Activated naive CD8-positive, alpha-beta T cell treated with anti-CD3 and anti-CD28 coated beads, Interleukin-2, amount 10 ng/mL, durations not matched to agents 7 days and 5 days (primary cell): Measurements from ENCODE around the gene CD72. TPM values are rescaled to one million over a fixed set of nuclear protein-coding genes. Genes with fewer than 3 reads are reported as not detected.
"Not testable (repeated sequence)": the region's sequence is repeated elsewhere in the genome, so short reads cannot be mapped to it uniquely, and the experiment has no call there.

Experiments used
- ATAC-seq: fragments of 150-1000 bp; cut with Tn5 transposase; one replicate; pipeline ENCODE4 v1.10.0; 2021; ENCODE audit warnings: low read depth, moderate library complexity
- POLR2A ChIA-PET: fragments of 350-600 bp; sonication (Branson Sonifier 250); formaldehyde crosslinking; loops from one replicate; lab custom pipeline; 2021; ENCODE audit warnings: antibody characterized with exemption; lab: Charles Lee
- DNase-seq: peaks from one replicate; pipeline ENCODE4 v3.0.0; 2021
- H3K27ac Mint-ChIP-seq: one replicate; pipeline ENCODE4 v1.8.0; 2022; ENCODE audit warnings: mild to moderate bottlenecking, mixed read lengths
- H3K27me3 Mint-ChIP-seq: one replicate; pipeline ENCODE4 v1.8.0; 2022; ENCODE audit warnings: mild to moderate bottlenecking, moderate library complexity, mixed read lengths
- H3K36me3 Mint-ChIP-seq: one replicate; pipeline ENCODE4 v1.8.0; 2021; ENCODE audit warnings: mild to moderate bottlenecking, mixed read lengths
- H3K4me1 Mint-ChIP-seq: one replicate; pipeline ENCODE4 v1.8.0; 2021; ENCODE audit warnings: mixed read lengths
- H3K4me3 Mint-ChIP-seq: one replicate; pipeline ENCODE4 v1.8.0; 2022; ENCODE audit warnings: mild to moderate bottlenecking, moderate library complexity, mixed read lengths
- H3K9me3 Mint-ChIP-seq: one replicate; pipeline ENCODE4 v1.8.0; 2021; ENCODE audit warnings: mixed read lengths
- total RNA-seq, 2 experiments: library from RNA; stranded (reverse); gene quantifications; one replicate each; pipeline ENCODE4 v1.2.3, GENCODE V29; 2021

The CD72 gene
- total RNA-seq, 2 experiments from 2014 or later = 15.3 to 18.4 TPM

DNA sequence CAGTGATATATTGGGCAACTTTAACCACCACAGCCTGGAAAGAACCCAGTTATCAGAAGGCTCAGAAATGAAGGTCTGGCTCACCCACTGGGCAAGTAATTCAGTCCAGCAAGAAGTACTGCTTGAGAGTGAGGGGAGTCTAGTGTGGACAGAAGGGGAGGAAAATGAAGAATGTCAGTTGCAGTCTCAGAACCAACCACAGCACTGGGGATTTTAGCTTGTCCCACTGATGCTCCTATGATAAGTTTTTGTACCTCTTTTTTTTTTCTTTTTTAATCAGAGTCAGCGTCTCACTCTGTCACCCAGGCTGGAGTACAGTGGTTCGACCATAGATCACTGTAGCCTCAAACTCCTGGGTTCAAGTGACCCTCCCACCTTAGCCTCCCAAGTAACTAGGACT lies 9.4 kb upstream of the CD72 start:
- ATAC-seq = no peak
- no peak overlapping the region for H3K4me3 Mint-ChIP-seq
- no peaks in the 10 kb centered on the region for H3K27me3 Mint-ChIP-seq

DNA sequence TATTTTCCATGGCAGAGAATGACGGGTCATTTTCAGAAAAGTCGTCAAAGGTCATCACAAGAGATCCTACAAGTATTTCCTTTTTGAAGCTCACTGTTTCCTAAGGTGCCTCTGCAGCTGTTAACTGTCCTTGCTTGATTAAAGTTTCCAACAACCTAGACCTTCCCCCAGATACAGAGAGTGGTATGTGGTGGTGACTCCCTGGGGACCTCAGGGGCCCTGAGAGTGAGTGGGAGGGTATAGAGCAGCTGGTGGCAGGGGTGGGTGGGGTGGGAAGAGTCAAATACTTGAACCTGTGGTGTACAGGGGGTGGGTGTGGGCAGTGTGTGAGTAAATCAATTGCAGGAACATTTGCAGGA lies 1.6 kb upstream of the CD72 start:
- DNase-seq (no peak), ATAC-seq (peak; percentile 37)
- no peaks in the 10 kb centered on the region for H3K27me3 Mint-ChIP-seq
- H3K4me3 Mint-ChIP-seq = peak overlapping the region; percentile 88
- peaks cover 57% of the 10 kb centered on the region for H3K4me1 Mint-ChIP-seq
- POLR2A ChIA-PET = interaction anchor here (0.9 to 9.6 kb wide), 14 partner anchors 9 to 130 kb away, joined by 3 to 166 read pairs (median 10); partner anchors contain the start of genes ARHGEF39, CCDC107, CREB3 and GBA2
- H3K27ac Mint-ChIP-seq = peak overlapping the region; percentile 96
- peaks cover 9% of the 10 kb centered on the region for H3K36me3 Mint-ChIP-seq
- H3K9me3 Mint-ChIP-seq = no peaks in the 10 kb centered on the region

More for the DNA sequence above, 9.4 kb upstream of the CD72 start:
- Mint-ChIP-seq H3K36me3 (peaks cover 4% of the 10 kb centered on the region), H3K4me1 (peaks cover 11% of the 10 kb centered on the region), H3K27ac (no peak overlapping the region), H3K9me3 (no peaks in the 10 kb centered on the region)
- POLR2A ChIA-PET = interaction anchor here (1.2 to 2.5 kb wide), 2 partner anchors 8 to 30 kb away, joined by 3 to 14 read pairs; partner anchors contain the start of gene RMRP
- no peak for DNase-seq

DNA sequence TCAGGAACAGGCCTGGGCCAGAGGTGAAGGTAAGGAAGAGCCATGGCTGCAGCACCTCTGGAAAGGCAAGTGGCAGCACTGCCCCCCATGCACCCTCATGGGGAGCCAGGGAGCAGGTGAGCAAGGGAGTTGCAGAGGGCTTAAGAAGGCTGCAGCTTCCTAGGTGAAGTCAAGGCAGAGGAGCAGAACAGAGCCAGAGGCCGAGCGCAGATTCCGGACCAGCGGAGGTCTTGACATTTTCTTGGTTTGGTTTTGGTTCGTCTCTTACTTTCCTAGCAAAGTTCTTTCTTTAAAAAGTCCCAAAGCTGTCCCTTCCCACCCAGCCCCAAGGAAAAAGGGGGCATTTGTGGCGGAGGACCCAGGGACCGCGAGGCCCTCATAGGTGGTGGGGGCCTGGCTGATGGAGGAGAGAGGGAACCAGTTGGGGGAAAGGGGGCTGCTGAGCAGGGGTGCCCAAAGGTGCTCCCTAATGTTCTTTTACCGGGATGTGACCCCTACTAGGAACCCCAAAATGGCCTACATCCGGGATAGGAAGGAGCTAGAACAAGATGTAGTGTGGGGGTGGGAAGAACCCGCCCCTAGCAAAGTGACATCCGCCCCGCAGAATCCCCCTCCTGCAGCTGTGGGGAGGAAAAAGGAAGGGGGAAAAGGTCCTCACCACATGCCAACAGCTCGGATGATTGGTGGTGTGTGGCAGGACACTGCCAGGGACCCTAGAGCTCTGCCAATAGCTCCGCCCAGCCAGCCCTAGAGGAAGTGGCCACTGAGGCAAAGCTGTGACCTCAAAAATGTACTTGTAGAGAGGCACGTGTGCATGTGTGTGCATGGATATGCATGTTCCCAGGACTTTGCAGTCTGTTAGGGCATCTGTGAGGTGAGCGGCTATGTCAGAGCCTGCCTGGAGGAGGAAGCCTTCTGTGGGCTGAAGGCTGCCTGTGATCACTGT lies 914 bp upstream of the CD72 start:
- POLR2A ChIA-PET = interaction anchor here (0.9 to 9.6 kb wide), 14 partner anchors 9 to 130 kb away, joined by 3 to 166 read pairs (median 10); partner anchors contain the start of genes ARHGEF39, CCDC107, CREB3 and GBA2
- H3K9me3 Mint-ChIP-seq = no peaks in the 10 kb centered on the region
- H3K4me3 Mint-ChIP-seq = peak overlapping the region; percentile 88
- H3K27ac Mint-ChIP-seq = peak overlapping the region; percentile 96
- peaks cover 14% of the 10 kb centered on the region for H3K36me3 Mint-ChIP-seq
- H3K4me1 Mint-ChIP-seq = peaks cover 57% of the 10 kb centered on the region
- H3K27me3 Mint-ChIP-seq = no peaks in the 10 kb centered on the region
- peak; percentile 73 for DNase-seq
- peak; percentile 78 for ATAC-seq

DNA sequence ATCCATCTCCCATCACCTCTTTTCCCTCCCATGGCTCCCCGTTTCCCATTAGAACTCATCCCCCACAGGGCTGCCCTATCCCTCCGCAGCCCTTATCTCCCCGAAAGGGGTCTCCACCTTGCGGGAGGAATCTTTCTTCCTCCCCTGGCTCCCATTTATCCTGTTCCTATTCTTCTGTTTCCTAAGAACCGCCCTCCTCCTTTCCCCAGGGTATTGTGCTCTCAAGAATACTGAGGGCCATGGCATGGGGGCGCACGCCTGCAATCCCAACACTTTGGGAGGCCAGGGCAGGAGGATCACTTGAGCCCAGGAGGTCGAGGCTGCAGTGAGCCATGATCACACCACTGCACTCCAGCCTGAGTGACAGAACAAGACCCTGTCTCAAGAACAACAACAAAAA lies 665 bp downstream of the CD72 start:
- Mint-ChIP-seq H3K36me3 (peaks cover 22% of the 10 kb centered on the region), H3K27me3 (no peaks in the 10 kb centered on the region), H3K27ac (peak overlapping the region; percentile 96), H3K9me3 (no peaks in the 10 kb centered on the region), H3K4me3 (peak overlapping the region; percentile 88), H3K4me1 (peaks cover 57% of the 10 kb centered on the region)
- ATAC-seq = no peak
- POLR2A ChIA-PET = interaction anchor here (0.9 to 9.6 kb wide), 16 partner anchors 9 to 980 kb away, joined by 3 to 166 read pairs (median 4); partner anchors contain the start of genes ARHGEF39, CCDC107, CREB3 and RMRP
- DNase-seq = no peak

DNA sequence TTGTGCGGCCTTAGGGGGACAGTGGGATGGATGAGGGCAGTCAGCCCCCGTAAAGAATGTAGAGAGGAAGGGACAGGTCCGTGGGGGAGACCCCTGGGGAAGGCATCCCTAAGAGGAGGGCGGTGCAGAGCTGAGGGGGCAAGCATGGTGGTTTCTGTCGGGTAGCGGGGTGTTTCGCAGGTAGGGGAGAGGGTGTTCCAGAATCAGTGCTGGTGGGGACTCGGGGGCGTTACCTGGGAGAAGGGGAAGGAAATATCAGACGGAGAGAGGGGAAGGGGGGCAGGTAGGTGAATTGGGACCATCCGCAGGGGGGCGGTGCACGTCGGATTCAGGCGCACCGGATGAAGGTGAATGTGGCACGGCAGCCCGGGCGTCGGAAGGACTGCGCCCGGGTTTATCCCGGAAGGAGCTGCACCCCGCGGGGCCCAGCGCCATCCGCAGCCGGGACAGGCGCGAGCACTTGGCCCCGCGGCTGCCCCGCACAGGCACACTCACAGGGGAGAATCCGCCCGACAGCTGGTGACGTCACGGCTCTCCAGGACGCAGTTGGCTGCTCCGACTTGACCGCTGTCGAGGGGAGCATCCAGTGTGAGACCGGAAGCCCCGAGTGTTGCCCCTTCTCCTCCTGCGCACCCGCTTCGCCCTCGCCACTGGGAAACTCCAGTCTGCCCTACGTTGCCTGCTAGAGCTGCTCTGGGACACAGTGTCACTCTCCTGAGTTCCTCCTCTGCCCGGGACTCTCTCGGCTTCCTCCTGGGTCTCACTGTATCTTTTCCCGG lies 1.3 kb downstream of the CD72 start:
- H3K27me3 Mint-ChIP-seq = no peaks in the 10 kb centered on the region
- DNase-seq (peak; percentile 79), ATAC-seq (peak; percentile 62)
- H3K9me3 Mint-ChIP-seq = no peaks in the 10 kb centered on the region
- peak overlapping the region; percentile 96 for H3K27ac Mint-ChIP-seq
- POLR2A ChIA-PET = interaction anchor here (0.9 to 9.6 kb wide), 16 partner anchors 9 to 979 kb away, joined by 3 to 166 read pairs (median 4); partner anchors contain the start of genes ARHGEF39, CCDC107, CREB3 and RMRP
- peaks cover 24% of the 10 kb centered on the region for H3K36me3 Mint-ChIP-seq
- peak overlapping the region; percentile 88 for H3K4me3 Mint-ChIP-seq
- H3K4me1 Mint-ChIP-seq = peaks cover 52% of the 10 kb centered on the region

DNA sequence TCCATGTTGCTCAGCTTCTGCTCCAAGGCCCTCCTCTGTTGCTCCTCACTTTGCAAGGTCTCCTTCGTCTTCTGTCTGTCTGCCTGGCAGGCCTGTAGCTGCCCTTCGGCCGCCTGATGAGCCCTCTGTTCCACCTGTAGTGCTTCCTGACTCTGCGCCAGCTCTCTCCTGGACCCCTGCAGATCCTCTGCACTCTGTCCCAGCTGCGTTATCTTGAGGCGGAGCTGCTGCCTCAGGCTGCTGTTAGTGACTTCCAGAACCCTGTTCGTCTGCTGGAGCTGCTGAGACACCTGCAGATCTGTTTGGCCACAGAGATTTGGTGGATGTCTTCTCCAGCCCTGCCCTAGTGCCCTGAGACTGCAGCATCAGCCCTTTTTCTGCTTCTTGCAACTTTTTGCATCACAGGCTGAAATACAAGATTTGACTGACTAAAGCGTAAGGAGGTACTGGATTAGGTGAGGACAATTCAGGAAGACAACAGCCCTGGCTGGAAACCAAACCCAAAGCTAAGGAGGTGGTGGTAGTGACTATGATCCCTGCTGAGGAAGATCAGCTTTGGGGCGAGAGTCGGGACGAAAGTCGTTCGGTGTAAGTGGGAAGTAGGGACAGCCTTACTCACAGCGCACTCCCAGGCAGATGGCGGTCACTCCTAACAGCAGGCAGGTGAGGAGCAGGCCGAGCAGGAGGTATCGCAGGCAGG lies 2.1 kb downstream of the CD72 start:
- Mint-ChIP-seq H3K9me3 (no peaks in the 10 kb centered on the region), H3K4me3 (peak overlapping the region; percentile 88), H3K4me1 (peaks cover 53% of the 10 kb centered on the region), H3K27me3 (no peaks in the 10 kb centered on the region), H3K27ac (peak overlapping the region; percentile 96), H3K36me3 (peaks cover 27% of the 10 kb centered on the region)
- no peak for ATAC-seq
- no peak for DNase-seq
- POLR2A ChIA-PET = interaction anchor here (1.0 to 9.6 kb wide), 14 partner anchors 10 to 126 kb away, joined by 3 to 166 read pairs (median 6); partner anchors contain the start of genes ARHGEF39, CCDC107, CREB3 and RMRP

DNA sequence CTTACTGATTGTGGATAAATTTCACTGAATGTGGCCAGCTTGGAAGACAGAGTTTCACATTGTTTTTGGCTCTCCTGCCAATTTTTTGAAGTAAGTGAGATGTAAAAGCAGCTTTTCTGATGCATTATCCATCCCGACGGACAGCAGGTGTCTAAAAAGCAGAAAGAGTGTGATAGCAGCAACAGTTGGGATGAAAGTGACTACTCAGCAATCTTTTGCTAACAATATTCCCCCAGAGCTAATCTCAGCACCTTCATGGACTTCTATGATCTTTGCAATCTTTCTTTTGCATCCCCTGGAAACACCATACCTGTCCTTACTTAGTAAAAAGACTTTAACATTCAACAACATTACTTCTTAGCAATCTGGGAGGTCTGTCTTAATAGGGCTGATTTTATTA lies 5.4 kb downstream of the CD72 start:
- no peak overlapping the region for H3K4me3 Mint-ChIP-seq
- H3K9me3 Mint-ChIP-seq = no peaks in the 10 kb centered on the region
- ATAC-seq (no peak), DNase-seq (no peak)
- H3K36me3 Mint-ChIP-seq = peaks cover 30% of the 10 kb centered on the region
- peaks cover 26% of the 10 kb centered on the region for H3K4me1 Mint-ChIP-seq
- H3K27me3 Mint-ChIP-seq = no peaks in the 10 kb centered on the region
- POLR2A ChIA-PET = interaction anchor here (0.6 kb wide), 1 partner anchor 19 kb away, joined by 3 read pairs; no protein-coding TSS in a partner anchor
- H3K27ac Mint-ChIP-seq = no peak overlapping the region

DNA sequence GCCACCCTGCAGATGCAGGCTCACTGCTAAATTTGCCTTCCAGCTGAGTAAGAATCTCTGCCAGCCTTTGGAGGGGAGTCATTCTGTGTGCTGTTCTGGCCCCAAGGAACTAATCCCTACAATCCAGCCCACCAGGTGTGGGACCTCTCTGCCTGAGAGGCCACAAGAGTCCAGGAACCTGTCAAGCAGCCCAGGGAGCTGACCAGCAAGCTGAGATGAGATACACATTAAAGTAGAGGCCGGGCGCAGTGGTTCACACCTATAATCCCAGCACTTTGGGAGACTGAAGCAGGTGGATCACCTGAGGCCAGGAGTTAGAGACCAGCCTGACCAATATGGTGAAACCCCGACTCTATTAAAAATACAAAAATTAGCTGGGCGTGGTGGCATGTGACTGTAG lies 6.1 kb downstream of the CD72 start:
- not testable (repeated sequence) for ATAC-seq, H3K9me3 Mint-ChIP-seq, DNase-seq, H3K27ac Mint-ChIP-seq, H3K27me3 Mint-ChIP-seq, H3K4me3 Mint-ChIP-seq
- peaks cover 30% of the 10 kb centered on the region for H3K36me3 Mint-ChIP-seq
- H3K4me1 Mint-ChIP-seq = peaks cover 23% of the 10 kb centered on the region
- POLR2A ChIA-PET = interaction anchor here (0.6 to 2.0 kb wide), 7 partner anchors 20 to 144 kb away, joined by 3 to 12 read pairs (median 5); partner anchors contain the start of genes ARHGEF39, GBA2, RGP1 and SIT1

DNA sequence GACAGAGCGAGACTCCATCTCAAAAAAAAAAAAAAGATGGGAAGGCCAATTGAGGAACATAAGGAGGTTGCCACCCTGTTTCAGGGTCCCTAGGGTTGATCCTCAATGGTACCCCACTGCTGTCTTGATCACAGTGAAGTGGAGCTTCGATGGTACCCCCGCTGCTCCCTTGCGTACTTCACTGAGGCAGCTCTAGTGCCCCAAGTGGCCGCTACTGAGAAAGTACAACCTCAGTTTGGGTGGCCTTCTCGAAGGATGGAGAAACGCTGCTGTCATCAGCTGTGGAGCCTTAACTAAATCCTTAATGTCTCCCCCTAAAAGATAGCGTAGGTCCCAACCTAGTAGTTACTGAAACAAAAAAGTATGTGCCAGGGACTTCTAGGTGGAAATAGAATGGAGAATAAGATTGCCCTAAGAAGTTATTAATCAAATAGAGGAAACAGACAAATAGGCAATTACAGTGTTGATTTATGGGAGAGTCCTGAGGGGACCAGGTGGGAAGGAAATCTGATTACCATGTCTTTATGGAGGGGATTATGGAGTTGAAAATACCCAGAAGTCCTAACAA lies 6.9 kb downstream of the CD72 start:
- POLR2A ChIA-PET = interaction anchor here (1.0 to 2.0 kb wide), 8 partner anchors 28 to 145 kb away, joined by 4 to 12 read pairs (median 5); partner anchors contain the start of genes ARHGEF39, CCDC107, GBA2 and RGP1

DNA sequence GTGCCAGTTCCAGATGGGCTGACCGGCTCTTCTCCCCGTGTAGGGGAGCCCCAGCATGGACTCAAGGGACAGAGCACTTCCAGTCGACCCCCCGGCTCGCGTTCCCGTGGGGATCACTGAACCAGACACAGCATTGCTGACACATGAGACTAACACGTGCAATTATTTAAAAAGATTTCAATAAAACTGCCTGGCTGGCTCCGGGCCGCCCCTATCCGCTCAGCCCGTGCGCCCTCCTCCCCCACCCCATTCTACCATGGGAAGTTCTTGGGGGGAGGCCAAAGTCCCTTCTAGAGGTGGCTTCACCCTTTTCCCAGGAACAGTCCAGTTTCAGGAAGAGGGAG lies 8.4 kb downstream of the CD72 start:
- peaks cover 21% of the 10 kb centered on the region for H3K4me1 Mint-ChIP-seq
- no peaks in the 10 kb centered on the region for H3K9me3 Mint-ChIP-seq
- ATAC-seq (no peak), DNase-seq (no peak)
- no peak overlapping the region for H3K27ac Mint-ChIP-seq
- POLR2A ChIA-PET = interaction anchor here (2.0 kb wide), 1 partner anchor 37 kb away, joined by 11 read pairs; no protein-coding TSS in a partner anchor
- no peaks in the 10 kb centered on the region for H3K27me3 Mint-ChIP-seq
- no peak overlapping the region for H3K4me3 Mint-ChIP-seq
- H3K36me3 Mint-ChIP-seq = peaks cover 26% of the 10 kb centered on the region

More for the DNA sequence above, 6.9 kb downstream of the CD72 start:
- Mint-ChIP-seq H3K36me3 (peaks cover 31% of the 10 kb centered on the region), H3K4me3 (no peak overlapping the region), H3K27me3 (no peaks in the 10 kb centered on the region), H3K4me1 (peaks cover 23% of the 10 kb centered on the region), H3K27ac (no peak overlapping the region), H3K9me3 (no peaks in the 10 kb centered on the region)
- ATAC-seq = peak; percentile 84
- DNase-seq = no peak

DNA sequence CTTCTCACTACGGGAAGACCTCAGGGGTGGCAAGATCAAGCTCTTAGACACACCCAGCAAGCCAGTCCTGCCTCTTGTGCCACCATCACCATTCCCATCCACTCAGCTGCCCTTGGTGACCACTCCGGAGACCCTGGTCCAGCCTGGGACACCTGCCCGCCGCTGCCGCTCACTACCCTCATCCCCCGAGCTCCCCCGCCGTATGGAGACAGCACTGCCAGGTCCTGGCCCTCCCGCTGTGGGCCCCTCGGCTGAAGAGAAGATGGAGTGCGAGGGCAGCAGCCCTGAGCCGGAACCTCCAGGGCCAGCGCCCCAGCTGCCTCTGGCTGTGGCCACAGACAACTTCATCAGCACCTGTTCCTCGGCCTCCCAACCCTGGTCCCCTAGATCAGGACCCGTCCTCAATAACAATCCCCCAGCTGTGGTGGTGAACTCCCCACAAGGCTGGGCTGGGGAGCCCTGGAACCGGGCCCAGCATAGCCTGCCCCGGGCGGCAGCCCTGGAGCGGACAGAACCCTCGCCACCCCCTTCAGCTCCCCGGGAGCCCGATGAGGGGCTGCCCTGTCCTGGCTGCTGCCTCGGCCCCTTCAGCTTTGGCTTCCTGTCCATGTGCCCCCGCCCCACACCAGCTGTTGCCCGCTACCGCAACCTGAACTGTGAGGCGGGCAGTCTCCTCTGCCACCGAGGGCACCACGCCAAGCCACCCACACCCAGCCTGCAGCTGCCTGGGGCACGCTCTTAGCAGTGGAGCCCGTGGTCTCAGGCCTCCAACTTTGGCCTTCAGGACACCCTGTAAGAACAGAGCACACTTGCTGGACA lies 9.0 kb downstream of the CD72 start:
- peaks cover 24% of the 10 kb centered on the region for H3K4me1 Mint-ChIP-seq
- ATAC-seq = no peak
- POLR2A ChIA-PET = no interaction called here
- H3K9me3 Mint-ChIP-seq = no peaks in the 10 kb centered on the region
- no peaks in the 10 kb centered on the region for H3K27me3 Mint-ChIP-seq
- H3K27ac Mint-ChIP-seq = no peak overlapping the region
- no peak for DNase-seq
- H3K4me3 Mint-ChIP-seq = no peak overlapping the region
- H3K36me3 Mint-ChIP-seq = peaks cover 23% of the 10 kb centered on the region
